ENCODE results near the gene WDR48. TPM values are rescaled to one million over a fixed set of nuclear protein-coding genes. Genes with fewer than 3 reads are reported as not detected.

WDR48 gene
- total RNA-seq, 1 donor from 2014 or later, result 23.4 TPM

DNA sequence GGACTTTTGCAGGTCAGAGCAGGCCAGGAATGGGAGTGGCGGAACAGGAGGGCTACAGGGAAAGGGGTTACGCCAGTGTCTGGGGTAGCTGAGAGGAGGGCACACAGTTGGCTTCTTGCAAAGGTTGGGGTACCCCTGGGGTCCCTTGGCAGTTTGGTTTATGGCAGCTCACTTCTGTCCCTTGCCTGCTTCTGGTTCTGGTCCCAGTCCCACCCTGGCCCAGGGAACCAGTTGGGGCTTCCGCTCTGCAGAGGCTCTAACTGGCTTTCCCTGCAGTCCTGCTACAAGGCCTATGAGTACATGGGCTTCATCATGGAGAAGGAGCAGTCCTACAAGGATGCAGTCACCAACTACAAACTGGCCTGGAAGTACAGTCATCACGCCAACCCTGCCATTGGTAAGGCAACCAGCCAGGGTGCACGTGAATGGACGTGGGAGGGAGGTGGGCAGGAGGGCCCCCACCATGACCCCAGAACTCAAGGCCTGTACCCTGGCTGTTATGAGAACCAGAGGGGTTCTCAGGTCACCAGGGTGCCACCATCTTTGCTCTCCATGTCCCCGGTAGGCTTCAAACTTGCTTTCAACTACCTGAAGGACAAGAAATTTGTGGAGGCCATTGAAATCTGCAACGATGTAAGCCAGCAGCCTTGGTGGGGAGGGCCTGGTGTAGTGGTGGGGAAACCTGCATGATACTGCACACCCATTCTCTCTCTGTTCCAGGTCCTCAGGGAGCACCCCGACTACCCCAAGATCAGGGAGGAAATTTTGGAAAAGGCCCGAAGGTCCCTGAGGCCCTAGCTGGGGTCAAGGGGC lies 86.4 kb downstream of the WDR48 start:
- peak; percentile 68 for DNase-seq (ENCODE audit: low spot score)

DNA sequence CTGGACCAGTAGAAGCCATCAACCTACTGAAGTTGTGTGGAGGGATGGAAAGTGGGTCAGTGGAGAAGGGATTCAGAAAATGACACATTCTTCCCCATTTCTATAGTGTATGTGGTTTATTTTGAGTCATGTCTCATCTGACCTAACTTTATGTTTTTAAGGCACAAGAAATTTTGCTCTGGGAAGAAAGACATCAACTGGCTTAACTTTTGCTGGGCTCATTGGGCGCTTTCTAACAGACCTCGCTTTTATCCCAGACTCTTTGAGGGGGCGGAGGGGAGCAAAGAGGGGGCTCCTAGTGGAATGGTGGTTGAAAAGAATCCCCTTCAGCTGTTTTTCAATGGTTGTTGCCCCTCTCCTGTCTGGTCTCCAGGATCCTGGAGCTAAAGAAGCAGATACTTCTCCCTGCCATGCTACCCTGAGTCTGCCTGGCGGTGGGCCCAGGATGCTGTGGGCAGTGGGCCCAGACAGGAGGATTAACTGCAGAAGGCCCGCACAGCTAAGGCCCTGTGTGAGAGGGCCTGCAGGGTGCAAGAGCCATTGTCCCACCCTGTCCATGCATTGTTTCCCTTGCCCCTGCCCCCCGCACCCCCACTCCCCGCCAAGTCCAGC lies 87.1 kb downstream of the WDR48 start:
- peak; percentile 80 for DNase-seq (ENCODE audit: low spot score)

DNA sequence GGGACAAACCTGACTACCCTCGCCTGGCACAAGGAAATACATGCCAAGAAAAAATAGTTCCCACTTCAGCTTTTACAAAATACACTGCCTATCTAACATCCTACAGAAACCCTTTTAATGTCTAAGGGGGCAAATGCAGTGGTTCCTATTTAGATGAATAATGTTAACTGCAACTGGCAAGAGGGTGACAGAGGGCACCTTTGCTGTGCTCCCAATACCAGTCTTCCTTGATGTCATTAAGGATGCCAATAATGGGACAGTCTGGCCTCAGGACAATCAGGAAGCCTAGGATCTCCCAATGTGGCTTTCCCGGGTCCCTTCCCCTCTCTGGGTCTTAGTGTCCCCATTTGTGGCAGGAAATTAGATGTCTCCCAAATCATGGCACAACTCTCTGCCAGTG lies 87.6 kb downstream of the WDR48 start:
- no peak for DNase-seq (ENCODE audit: low spot score)

DNA sequence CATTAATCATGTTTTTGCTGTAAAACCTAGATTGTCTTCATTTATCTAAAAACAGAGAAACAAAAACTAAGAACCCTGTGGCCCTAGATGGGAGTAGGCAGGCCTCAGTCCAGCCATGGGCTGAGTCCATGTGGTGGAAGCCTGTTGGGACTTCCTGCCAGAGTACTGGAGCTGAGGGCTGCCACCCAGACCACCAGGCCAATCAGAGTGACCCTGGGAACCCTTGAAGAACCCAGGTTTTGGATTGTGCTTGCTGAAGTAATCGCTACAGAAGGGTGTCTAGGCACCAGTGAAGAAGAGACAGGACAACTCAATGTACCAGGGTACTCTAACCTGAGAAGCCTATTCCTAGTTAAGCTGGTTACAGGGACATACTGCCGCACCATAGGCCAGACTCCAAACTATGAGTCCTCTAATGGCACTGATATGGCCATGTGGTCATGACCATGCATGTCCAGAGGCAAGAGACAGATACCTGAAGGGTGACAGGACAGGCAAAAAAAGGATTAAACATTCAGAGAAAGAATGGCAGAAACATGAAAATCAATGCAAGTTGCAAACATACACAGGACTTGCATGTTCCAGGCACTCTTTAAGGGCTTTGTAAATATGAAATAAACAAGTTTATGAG lies 88.6 kb downstream of the WDR48 start:
- DNase-seq (ENCODE audit: low spot score), result peak; percentile 68

DNA sequence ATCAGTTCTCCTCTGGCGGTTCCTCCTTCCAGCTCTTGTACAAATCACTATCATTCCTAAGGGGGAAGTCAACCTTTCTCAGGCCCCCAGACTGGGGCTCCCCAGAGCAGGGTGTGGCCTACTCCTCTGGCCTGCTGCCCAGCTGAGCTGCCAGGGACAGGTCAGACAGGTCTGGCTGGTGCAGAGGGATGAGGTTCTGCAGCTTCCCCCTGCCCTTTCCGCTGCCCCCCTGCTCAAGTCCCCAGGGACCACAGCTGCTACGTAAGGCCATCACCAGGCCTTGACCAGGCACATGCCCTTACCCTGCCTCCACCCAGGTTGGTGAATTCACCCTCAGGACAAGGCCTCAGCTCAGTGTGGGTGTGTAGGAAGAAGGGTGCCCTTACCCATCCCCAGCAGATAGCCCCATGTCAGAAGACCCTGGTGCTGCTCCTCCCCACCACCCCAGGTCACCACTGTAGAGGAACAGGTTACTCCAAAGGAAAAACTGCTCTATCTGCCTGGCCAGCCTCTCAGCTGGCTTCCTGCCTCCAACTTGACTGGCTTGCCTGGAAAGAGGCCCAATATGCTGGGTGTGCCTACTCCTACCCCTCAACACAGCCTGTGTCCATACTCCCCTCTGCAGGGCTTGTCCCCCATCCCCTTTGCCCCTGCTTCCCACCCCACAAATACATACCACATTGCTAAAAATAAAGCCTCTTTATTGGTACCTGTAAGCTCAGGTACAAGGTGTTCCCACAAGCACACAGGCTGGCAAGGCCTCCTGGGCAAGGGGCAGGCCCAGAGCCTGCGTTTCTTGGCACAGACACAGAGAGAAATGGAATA lies 89.6 kb downstream of the WDR48 start:
- peak; percentile 91 for DNase-seq (ENCODE audit: low spot score)

DNA sequence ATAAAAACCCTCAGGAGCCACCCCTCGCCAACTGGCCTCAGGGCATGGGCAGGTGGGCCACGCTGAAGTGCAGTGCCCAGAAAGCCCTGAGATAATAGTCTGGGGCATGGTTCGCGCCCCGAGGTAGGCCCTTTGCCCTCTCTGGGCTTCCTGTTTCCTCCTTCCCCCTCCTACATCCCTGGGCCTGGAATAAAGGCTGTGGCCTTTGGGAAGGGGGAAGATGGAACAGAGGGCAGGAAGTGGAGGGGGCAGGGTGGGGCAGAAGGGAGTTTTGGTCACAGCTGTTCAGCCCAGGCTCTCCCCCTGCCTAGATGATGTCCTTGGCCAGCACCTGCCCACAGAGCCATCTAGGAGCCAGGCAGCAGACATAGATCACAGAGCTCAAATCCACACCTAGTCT lies 90.3 kb downstream of the WDR48 start:
- DNase-seq (ENCODE audit: low spot score), result peak; percentile 87

DNA sequence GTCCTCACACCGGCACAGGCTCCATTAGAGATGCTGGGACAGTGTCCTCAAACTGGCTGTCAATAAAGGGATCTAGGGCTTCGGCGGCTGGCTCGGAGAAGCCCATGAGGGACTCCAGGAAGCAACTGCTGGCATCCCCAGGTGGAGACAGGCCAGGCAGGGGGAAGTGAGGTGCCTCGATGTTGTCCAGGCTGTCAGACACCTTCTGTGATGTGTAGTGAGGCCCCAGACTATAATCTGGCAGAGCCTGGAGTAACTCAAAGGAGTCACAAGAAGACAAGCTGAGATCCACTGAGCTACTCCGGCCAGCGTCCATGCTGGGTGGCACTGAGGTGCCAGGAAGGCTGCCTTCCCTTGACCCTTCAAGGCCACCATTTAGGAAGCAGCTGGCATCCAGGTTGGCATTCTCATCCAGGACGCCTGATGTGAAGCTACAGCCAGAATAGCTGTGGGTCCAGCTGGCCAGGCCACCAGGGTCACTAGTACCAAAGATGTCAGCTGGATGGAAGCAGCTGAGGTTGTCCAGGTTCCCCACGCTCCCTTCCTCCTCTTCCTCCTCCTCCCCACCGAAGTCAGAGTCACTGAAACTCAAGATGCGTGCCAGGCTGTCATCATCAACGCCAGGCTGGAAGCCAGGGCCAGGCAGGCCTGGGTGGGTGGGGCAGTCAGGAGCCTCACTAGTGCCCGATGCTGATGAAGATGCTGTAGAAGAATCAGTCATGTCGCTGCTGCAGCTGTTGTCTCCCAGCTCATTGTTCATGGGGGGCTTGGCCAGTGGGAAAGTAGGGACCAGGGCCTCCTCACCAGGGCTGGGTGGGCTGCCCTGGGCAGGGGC lies 91.5 kb downstream of the WDR48 start:
- DNase-seq (ENCODE audit: low spot score), result peak; percentile 77

DNA sequence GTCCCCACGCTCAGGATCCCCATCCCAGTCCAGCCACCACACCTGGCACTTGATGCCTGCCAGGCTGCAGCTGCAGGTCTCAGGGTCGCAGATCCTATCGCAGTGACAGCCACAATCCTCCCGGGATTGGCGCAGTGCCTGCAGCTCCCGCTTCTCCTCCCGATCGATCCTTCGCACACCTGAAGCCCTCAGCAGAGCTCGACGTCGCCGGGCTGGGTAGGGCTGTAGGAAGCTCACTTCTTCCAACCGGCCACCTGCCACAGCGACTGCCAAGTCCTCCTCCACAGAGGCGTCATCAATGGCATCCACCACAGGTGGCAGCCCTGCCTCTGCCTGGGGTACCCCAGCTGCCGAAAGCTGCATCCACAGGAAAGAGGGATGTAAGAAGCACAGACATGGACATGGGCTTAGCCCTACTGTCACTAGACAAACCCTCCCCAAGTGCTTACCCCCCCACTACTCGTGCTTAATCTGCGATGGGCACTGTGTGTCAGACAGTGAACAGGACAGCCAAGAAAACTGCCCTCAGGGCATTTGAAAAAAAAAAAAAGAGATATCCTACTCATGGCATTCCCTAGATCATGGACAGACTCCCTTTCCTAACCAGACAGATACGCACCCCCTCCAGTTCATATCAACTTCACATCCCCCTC lies 92.4 kb downstream of the WDR48 start:
- peak; percentile 77 for DNase-seq (ENCODE audit: low spot score)

DNA sequence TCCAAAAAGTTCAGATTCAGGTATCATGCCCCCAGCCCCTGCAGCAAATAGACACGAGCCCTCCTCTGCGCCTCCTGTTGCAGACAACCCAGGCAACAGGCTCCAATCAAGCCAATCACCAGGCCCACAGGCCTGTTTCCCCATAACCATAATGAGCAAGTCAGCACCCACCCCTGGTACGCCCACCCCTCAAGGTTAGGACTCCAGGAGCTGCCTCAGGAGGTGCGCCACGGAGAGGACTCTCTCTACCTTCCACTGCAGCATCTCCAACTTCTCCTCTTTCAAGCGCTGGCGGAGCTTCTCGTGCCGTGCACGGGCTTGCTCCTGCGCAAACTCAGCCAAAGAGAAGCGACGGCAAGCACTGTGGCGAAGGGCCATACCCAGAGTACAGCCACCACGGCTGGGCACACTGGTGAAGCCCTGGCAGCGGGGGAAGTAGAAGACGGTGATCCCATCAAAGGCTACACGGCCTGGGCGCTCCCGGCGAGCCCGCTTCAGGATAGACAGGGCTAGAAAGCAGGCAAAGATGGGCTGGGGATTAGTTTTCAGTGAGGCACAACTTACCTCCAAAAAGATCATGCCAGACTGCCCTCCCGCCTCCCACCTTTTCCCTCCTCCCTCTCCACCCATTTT lies 93.0 kb downstream of the WDR48 start:
- DNase-seq (ENCODE audit: low spot score), result peak; percentile 68

DNA sequence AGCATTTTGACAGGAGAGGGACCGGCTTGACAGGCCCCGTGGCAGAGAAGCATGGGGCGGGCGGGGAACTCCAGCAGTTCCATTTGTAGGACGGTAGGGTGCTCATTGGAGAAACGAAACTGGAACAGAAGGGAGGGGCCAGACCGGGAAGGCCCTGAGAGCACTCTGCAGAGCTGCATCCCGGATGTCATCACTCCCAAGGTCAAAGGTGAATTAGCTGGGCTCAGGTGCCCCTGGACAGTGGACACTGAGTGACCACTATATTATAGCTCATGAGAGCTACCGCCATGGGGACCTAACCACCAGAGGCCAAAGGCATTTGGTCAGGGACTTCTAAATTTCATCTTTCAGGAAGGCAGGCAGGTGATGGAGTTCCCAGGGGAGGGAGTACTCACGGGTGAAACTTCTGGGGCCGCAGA lies 94.3 kb downstream of the WDR48 start:
- DNase-seq (ENCODE audit: low spot score), result no peak

Small RNAs within 50 kb of the gene (microRNA-seq; reads per million reads assigned to microRNA genes)
- not detected for gene MIR6822 (ENCODE audit: borderline number of aligned reads)

Other genes starting within 250 kb of the WDR48 start
- gene SCN10A, start 235.8 kb upstream of the WDR48 start, total RNA-seq, result not detected
- gene SCN11A, start 72 bp upstream of the WDR48 start, total RNA-seq, result 0.32 TPM
- gene GORASP1, start 55.6 kb downstream of the WDR48 start, total RNA-seq, result 58.7 TPM
- gene TTC21A, start 55.7 kb downstream of the WDR48 start, total RNA-seq, result 3.1 TPM
- gene CSRNP1, start 101.6 kb downstream of the WDR48 start, total RNA-seq, result 130 TPM
- 0.10 TPM for gene XIRP1, start 140.6 kb downstream of the WDR48 start, total RNA-seq
- 0.42 TPM for gene CX3CR1, start 228.0 kb downstream of the WDR48 start, total RNA-seq